GM19397 (cell line): ENCODE results near the gene ZDHHC9.

ENCODE experiments used
- ATAC-seq: cut with Tn5 transposase; IDR thresholded peaks from one replicate; pipeline ENCODE4 v1.9.1; 2021; ENCODE audit warnings: mild to moderate bottlenecking, moderate library complexity; ENCODE audit not compliant: unreplicated experiment

The ZDHHC9 gene

DNA sequence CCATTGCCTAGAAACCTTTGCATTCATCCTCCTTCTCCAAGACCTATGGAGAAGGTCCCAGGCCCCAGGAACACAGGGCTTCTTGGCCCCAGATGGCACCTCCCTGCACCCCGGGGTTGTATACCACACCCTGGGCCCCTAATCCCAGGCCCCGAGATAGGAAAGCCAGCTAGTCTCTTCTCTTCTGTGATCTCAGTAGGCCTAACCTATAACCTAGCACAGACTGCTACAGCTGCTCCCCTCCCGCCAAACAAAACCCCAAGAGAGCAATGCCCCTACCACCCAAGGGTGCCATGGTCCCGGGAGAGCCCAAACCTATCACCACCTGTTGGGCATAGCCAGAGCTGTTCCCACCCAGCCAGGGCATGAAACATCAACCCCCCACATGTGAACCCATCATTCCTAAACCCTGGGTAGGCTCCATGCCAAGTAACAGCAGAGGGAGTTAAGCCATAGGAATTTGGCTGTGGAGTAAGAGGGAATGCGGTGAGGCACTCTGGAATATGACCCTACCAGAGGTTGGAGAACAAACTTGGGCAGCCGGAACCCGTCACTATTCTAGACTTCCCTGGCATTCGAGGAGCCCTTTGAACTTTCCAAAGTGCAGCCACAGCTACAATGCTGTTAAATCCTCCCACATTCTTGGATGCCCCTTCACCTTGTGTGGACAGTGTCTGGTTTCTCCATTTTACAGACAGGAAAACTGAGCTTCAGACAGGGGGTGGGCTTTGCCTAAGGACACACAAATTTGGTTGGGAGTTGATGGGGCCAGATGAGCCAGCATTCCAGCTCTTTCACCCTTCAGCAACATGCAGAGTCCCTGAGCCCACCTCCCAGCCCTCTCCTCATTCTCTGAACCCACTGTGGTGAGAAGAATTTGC is 74.9 kb downstream of the ZDHHC9 start:
- ATAC-seq, result no peak

GRCh38 chrX:129768186-129768585 is 75.5 kb downstream of the ZDHHC9 start:
- ATAC-seq, result no peak

DNA sequence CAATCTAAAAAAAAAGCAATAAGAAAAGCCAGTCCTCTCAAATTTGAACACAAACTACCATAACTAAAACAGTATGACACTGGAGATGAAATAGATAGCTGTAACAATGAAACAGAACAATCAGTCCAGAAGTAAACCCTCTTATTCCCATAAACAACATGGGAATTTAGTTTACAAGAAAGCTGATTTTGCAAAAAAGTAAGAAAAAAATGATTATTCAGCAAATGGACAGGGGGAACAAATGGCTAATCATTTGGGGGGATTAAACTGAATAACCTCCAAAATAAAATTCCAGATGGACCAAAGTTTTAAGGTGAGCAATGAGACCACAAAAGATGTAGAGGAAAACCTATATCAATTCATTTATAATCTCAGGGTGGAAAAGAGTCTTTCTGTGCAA is 80.0 kb downstream of the ZDHHC9 start:
- ATAC-seq, result no peak

GRCh38 chrX:129762448-129762847 is 81.2 kb downstream of the ZDHHC9 start:
- no peak for ATAC-seq

DNA sequence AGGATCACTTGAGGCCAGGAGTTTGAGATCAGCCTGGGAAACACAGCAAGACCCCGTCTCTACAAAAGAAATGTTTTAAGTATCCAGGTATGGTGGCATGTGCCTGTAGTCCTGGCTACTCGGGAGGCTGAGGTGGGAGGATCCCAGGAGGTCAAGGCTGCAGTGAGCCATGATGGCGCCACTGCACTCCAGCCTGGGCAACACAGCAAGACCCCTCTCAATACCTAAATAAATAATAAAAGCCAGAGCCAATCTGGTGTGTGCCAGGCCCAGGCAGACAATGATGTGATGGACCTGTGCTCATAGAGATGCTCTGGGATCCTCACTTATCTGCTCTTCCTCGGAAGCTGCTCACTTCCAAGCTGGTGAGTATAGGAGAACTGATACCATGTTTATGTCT is 82.1 kb downstream of the ZDHHC9 start:
- no peak for ATAC-seq

GRCh38 chrX:129760981-129761380 is 82.7 kb downstream of the ZDHHC9 start:
- ATAC-seq, result no peak

DNA sequence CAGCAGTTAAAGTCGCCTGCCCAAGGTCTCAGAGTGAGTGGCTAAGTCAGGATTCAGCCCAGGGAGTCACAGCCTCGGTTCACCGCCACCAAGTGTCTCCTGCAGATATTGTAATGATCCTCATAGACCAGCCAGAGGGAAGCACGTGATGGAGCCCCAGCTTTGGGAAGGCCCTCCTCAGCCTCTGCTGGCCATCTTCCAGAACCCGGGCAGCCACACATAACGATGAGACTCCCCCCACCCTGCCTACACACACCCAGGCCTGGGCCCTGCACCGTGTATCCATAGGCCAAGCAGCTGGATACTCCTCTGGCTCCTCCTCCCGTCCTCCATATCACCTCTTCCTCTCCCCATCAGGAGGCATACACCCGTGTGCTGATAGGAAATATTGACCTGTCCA is 83.5 kb downstream of the ZDHHC9 start:
- no peak for ATAC-seq

GRCh38 chrX:129759576-129760061 is 84.1 kb downstream of the ZDHHC9 start:
- no peak for ATAC-seq

- no peak for ATAC-seq
Measured at GRCh38 chrX:129755779-129756650, 87.7 kb downstream of the ZDHHC9 start.

- no peak for ATAC-seq
Measured at GRCh38 chrX:129754056-129755024, 89.3 kb downstream of the ZDHHC9 start.
